ENCODE results near the gene CDPF1.

DNA sequence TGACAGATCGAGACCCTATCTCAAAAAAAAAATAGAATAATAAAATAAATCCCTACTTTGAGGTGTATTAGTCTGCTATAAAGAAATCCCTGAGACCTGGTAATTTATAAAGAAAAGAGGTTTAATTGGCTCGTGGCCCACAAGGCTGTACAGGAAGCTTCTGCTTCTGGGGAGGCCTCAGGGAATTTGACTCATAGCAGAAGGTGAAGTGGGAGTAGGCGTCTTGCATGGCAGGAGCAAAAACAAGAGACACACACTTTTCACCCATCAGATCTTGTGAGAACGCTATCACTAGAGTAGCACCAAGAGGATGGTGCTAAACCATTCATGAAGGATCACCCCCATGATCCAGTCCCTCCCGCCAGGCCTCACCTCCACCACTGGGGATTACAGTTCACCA lies 29.2 kb downstream of the CDPF1 start:
- TF ChIP-seq POLR2A (IDR thresholded peaks at IDR 0.05; ENCODE audit: low read length) (no peak), CTCF (IDR thresholded peaks at IDR 0.05) (no peak), MAX (IDR thresholded peaks at IDR 0.05) (no peak), SMC3 (IDR thresholded peaks at IDR 0.05) (no peak), CHD2 (IDR thresholded peaks at IDR 0.05; ENCODE audit: low read length, partially characterized antibody) (no peak), CEBPB (IDR thresholded peaks at IDR 0.05) (no peak), EP300 (IDR thresholded peaks at IDR 0.05) (no peak), RCOR1 (IDR thresholded peaks at IDR 0.05; ENCODE audit: low read depth, low read length) (no peak), ZNF302 (CRISPR knock-in tag; IDR thresholded peaks at IDR 0.05) (no peak), CBX2 (IDR thresholded peaks at IDR 0.05; ENCODE audit: borderline replicate concordance, low read depth) (no peak), EHF (CRISPR knock-in tag; IDR thresholded peaks at IDR 0.05) (no peak)
- TF ChIP-seq, protein P1, sequence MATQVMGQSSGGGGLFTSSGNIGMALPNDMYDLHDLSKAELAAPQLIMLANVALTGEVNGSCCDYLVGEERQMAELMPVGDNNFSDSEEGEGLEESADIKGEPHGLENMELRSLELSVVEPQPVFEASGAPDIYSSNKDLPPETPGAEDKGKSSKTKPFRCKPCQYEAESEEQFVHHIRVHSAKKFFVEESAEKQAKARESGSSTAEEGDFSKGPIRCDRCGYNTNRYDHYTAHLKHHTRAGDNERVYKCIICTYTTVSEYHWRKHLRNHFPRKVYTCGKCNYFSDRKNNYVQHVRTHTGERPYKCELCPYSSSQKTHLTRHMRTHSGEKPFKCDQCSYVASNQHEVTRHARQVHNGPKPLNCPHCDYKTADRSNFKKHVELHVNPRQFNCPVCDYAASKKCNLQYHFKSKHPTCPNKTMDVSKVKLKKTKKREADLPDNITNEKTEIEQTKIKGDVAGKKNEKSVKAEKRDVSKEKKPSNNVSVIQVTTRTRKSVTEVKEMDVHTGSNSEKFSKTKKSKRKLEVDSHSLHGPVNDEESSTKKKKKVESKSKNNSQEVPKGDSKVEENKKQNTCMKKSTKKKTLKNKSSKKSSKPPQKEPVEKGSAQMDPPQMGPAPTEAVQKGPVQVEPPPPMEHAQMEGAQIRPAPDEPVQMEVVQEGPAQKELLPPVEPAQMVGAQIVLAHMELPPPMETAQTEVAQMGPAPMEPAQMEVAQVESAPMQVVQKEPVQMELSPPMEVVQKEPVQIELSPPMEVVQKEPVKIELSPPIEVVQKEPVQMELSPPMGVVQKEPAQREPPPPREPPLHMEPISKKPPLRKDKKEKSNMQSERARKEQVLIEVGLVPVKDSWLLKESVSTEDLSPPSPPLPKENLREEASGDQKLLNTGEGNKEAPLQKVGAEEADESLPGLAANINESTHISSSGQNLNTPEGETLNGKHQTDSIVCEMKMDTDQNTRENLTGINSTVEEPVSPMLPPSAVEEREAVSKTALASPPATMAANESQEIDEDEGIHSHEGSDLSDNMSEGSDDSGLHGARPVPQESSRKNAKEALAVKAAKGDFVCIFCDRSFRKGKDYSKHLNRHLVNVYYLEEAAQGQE (IDR thresholded peaks at IDR 0.05) = no peak
